Suprapubic skin (tissue), 4 donors: ENCODE measurements around the gene PTOV1. TPM values are rescaled to one million over a fixed set of nuclear protein-coding genes. Genes with fewer than 3 reads are reported as not detected.

Experiments
- DNase-seq, 2 donors: peaks; one replicate each; pipeline ENCODE4 v3.0.0-alpha.2; 2019; ENCODE audit warnings: low spot score in 2 of 2
- H3K27ac ChIP-seq: fragments of 200-600 bp; sonication (generic); one replicate; pipeline ENCODE4 v1.5.1; 2019
- H3K27me3 ChIP-seq: fragments of 200-600 bp; sonication (generic); one replicate; pipeline ENCODE4 v1.5.1; 2019
- H3K36me3 ChIP-seq: fragments of 200-600 bp; sonication (generic); one replicate; pipeline ENCODE4 v1.5.1; 2019
- H3K4me1 ChIP-seq: fragments of 200-600 bp; sonication (generic); one replicate; pipeline ENCODE4 v1.5.1; 2019
- H3K4me3 ChIP-seq: fragments of 200-600 bp; sonication (generic); one replicate; pipeline ENCODE4 v1.5.1; 2019; ENCODE audit warnings: mild to moderate bottlenecking
- H3K9me3 ChIP-seq: fragments of 200-600 bp; sonication (generic); one replicate; pipeline ENCODE4 v1.5.1; 2019
- EP300 ChIP-seq: sonication (generic); formaldehyde crosslinking; IDR thresholded peaks from one replicate; pipeline ENCODE4 v1.6.1; 2017; ENCODE audit warnings: antibody characterized with exemption
- POLR2A ChIP-seq, 2 donors: fragments of 450-650 bp; IDR thresholded peaks; one replicate each; pipeline ENCODE4 v1.6.1; 2017; ENCODE audit warnings: antibody characterized with exemption in 2 of 2, mild to moderate bottlenecking in 2 of 2, moderate library complexity in 2 of 2
- POLR2AphosphoS5 ChIP-seq, 3 donors: sonication (generic); formaldehyde crosslinking; IDR thresholded peaks; one replicate each; pipeline ENCODE4 v1.6.1; 2017; ENCODE audit warnings: antibody characterized with exemption in 3 of 3
- WGBS: methylation state at CpG from one replicate; pipeline ENCODE4 v1.1.5; 2018; 5-methylcytosine and 5-hydroxymethylcytosine counted together
- total RNA-seq, 4 donors: library from RNA; depleted of rRNA; stranded (reverse); fragments of >200 nt; gene quantifications; one replicate each; pipeline ENCODE4 v1.1.0, GENCODE V29; 2016
- TF ChIP-seq, protein P1 (sequence below), 2 donors: fragments of 200-600 bp in 1 of 2; fragments of 450-650 bp in 1 of 2; sonication (generic) in 1 of 2; IDR thresholded peaks; one replicate each; pipeline ENCODE4 v1.5.1; 2016 to 2019; ENCODE audit warnings: antibody characterized with exemption in 2 of 2, mild to moderate bottlenecking in 1 of 2, moderate library complexity in 1 of 2

The PTOV1 gene
- total RNA-seq, 4 donors from 2014 or later, result 82.2 to 147 (median 91.2) TPM

DNA sequence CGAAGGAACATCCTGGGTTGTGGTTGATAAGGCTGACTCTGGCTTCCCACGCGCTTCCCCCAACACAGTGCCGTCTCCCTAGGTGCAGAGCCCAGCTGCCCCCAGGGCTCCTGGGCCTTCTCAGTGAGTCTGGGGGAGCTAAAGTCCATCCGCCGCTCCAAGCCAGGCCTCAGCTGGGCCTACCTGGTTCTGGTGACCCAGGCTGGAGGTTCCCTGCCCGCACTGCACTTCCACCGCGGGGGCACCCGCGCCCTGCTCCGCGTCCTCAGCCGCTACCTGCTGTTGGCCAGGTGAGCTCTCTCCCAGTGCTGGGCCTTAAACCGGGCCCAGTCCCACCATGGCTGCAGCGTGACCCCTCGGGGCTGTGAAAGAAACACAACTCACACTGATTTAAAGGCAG lies 30.2 kb downstream of the PTOV1 start:
- Histone ChIP-seq H3K4me1 (peaks cover 15% of the 10 kb centered on the region), H3K9me3 (no peaks in the 10 kb centered on the region), H3K36me3 (peaks cover 69% of the 10 kb centered on the region), H3K27me3 (no peaks in the 10 kb centered on the region), H3K4me3 (no peak overlapping the region), H3K27ac (no peak overlapping the region)
- TF ChIP-seq, protein P1, sequence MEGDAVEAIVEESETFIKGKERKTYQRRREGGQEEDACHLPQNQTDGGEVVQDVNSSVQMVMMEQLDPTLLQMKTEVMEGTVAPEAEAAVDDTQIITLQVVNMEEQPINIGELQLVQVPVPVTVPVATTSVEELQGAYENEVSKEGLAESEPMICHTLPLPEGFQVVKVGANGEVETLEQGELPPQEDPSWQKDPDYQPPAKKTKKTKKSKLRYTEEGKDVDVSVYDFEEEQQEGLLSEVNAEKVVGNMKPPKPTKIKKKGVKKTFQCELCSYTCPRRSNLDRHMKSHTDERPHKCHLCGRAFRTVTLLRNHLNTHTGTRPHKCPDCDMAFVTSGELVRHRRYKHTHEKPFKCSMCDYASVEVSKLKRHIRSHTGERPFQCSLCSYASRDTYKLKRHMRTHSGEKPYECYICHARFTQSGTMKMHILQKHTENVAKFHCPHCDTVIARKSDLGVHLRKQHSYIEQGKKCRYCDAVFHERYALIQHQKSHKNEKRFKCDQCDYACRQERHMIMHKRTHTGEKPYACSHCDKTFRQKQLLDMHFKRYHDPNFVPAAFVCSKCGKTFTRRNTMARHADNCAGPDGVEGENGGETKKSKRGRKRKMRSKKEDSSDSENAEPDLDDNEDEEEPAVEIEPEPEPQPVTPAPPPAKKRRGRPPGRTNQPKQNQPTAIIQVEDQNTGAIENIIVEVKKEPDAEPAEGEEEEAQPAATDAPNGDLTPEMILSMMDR (IDR thresholded peaks at IDR 0.05), result no peak
- no peak for TF ChIP-seq POLR2A (IDR thresholded peaks at IDR 0.05)
- no peak for TF ChIP-seq EP300
- TF ChIP-seq POLR2AphosphoS5 (IDR thresholded peaks at IDR 0.05), result no peak
- DNase-seq, result no peak
- WGBS, result 88% methylated on average over 12 of the region's 17 CpGs

- Histone ChIP-seq H3K4me1 (peaks cover 15% of the 10 kb centered on the region), H3K27ac (no peak overlapping the region), H3K9me3 (no peaks in the 10 kb centered on the region), H3K27me3 (no peaks in the 10 kb centered on the region), H3K36me3 (peaks cover 69% of the 10 kb centered on the region), H3K4me3 (no peak overlapping the region)
- no peak for DNase-seq
- TF ChIP-seq POLR2AphosphoS5 (IDR thresholded peaks at IDR 0.05) (no peak), POLR2A (IDR thresholded peaks at IDR 0.05) (no peak), EP300 (no peak)
- TF ChIP-seq, protein P1 (IDR thresholded peaks at IDR 0.05), result no peak
- 90% methylated on average over 31 of the region's 31 CpGs for WGBS
These were observed 30.9 kb downstream of the PTOV1 start for GRCh38 chr19:49881672-49882394.

GRCh38 chr19:49882643-49883042 lies 31.7 kb downstream of the PTOV1 start:
- Histone ChIP-seq H3K27me3 (no peaks in the 10 kb centered on the region), H3K36me3 (peaks cover 69% of the 10 kb centered on the region), H3K9me3 (no peaks in the 10 kb centered on the region), H3K4me3 (no peak overlapping the region), H3K27ac (no peak overlapping the region), H3K4me1 (peaks cover 19% of the 10 kb centered on the region)
- TF ChIP-seq POLR2A (IDR thresholded peaks at IDR 0.05) (no peak), EP300 (no peak), POLR2AphosphoS5 (IDR thresholded peaks at IDR 0.05) (no peak)
- TF ChIP-seq, protein P1 (IDR thresholded peaks at IDR 0.05), result no peak
- DNase-seq, result no peak
- 93% methylated on average over 10 of the region's 14 CpGs for WGBS

- no peaks in the 10 kb centered on the region for H3K9me3 ChIP-seq
- H3K4me1 ChIP-seq, result peaks cover 16% of the 10 kb centered on the region
- no peaks in the 10 kb centered on the region for H3K27me3 ChIP-seq
- H3K36me3 ChIP-seq, result peaks cover 72% of the 10 kb centered on the region
- TF ChIP-seq, protein P1 (IDR thresholded peaks at IDR 0.05), result no peak
- TF ChIP-seq POLR2AphosphoS5 (IDR thresholded peaks at IDR 0.05) (no peak), EP300 (no peak), POLR2A (IDR thresholded peaks at IDR 0.05) (no peak)
- H3K27ac ChIP-seq, result no peak overlapping the region
- no peak for DNase-seq
- H3K4me3 ChIP-seq, result no peak overlapping the region
- 96% methylated on average over 5 of the region's 5 CpGs for WGBS
These were observed 32.1 kb downstream of the PTOV1 start for GRCh38 chr19:49883094-49883493.

GRCh38 chr19:49884109-49884508 lies 33.1 kb downstream of the PTOV1 start:
- 92% methylated on average over 11 of the region's 18 CpGs for WGBS
- H3K9me3 ChIP-seq, result no peaks in the 10 kb centered on the region
- no peaks in the 10 kb centered on the region for H3K27me3 ChIP-seq
- TF ChIP-seq POLR2A (IDR thresholded peaks at IDR 0.05), result no peak
- no peak for TF ChIP-seq POLR2AphosphoS5 (IDR thresholded peaks at IDR 0.05)
- no peak for TF ChIP-seq EP300
- TF ChIP-seq, protein P1 (IDR thresholded peaks at IDR 0.05), result no peak
- no peak overlapping the region for H3K4me3 ChIP-seq
- H3K27ac ChIP-seq, result no peak overlapping the region
- peaks cover 72% of the 10 kb centered on the region for H3K36me3 ChIP-seq
- peak in 1 of 2 donors; percentile 66 for DNase-seq
- peaks cover 6% of the 10 kb centered on the region for H3K4me1 ChIP-seq
